HAP-1 (cell line): ENCODE data around the gene GUCY1B1.
"Not testable (repeated sequence)": the region's sequence is repeated elsewhere in the genome, so short reads cannot be mapped to it uniquely, and the experiment has no call there.

ENCODE experiments used
- DNase-seq, 2 experiments: peaks; one replicate each; pipeline ENCODE4 v3.0.0-alpha.2; 2016 to 2020; ENCODE audit warnings: low spot score in 2 of 2
- H3K27me3 ChIP-seq: fragments of 250-450 bp; sonication (Bioruptor Pico); 2 replicates; pipeline ENCODE4 v1.5.1; 2020; ENCODE audit warnings: low read depth, mild to moderate bottlenecking, moderate library complexity
- H3K36me3 ChIP-seq: fragments of 250-450 bp; sonication (Bioruptor Pico); replicated peaks from 2 replicates; pipeline ENCODE4 v1.5.1; 2020; ENCODE audit warnings: mild to moderate bottlenecking
- H3K4me1 ChIP-seq: fragments of 250-450 bp; sonication (Bioruptor Pico); 2 replicates; pipeline ENCODE4 v1.5.1; 2020; ENCODE audit warnings: mild to moderate bottlenecking
- H3K4me3 ChIP-seq: fragments of 250-450 bp; sonication (Bioruptor Pico); 2 replicates; pipeline ENCODE4 v1.5.1; 2020; ENCODE audit warnings: mild to moderate bottlenecking, moderate library complexity
- H3K9me3 ChIP-seq: fragments of 250-450 bp; sonication (Bioruptor Pico); 2 replicates; pipeline ENCODE4 v1.5.1; 2020; ENCODE audit warnings: mild to moderate bottlenecking, moderate library complexity
- in situ Hi-C: fragments of 300-500 bp; cut with MboI; formaldehyde crosslinking; loops from 3 replicates; pipeline ENCODE4 v1.14.3; 2020; ENCODE audit warnings: low sequenced_read_pairs, inconsistent platforms, mixed read lengths

Gene GUCY1B1

DNA sequence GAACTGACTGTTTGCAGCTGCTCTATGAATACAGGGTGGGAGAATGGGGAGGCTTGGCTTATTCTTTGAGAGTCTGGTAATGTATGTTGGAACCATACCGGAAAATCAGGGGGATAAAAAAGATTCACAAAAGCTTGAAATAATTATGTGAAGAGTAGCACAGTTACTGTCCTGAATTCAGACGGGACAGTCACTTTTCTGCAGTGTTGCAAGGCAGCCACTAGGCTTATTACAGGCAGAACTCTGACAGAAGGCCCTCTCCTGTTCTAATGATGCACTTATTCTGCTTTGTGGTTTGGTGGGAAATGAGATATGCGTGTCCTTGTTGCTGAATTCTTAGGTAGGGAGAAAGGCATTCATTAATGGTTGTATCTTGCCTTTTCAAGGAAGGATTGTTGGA lies 37.2 kb downstream of the GUCY1B1 start:
- H3K4me3 ChIP-seq = no peak overlapping the region
- peak; percentile 23 to 38 for DNase-seq
- in situ Hi-C loops = loop anchor here (25.0 kb wide), 1 partner anchor 384 kb away; no protein-coding TSS in a partner anchor
- H3K9me3 ChIP-seq = no peaks in the 10 kb centered on the region
- H3K27me3 ChIP-seq = no peaks in the 10 kb centered on the region
- H3K36me3 ChIP-seq = no peaks in the 10 kb centered on the region
- H3K4me1 ChIP-seq = no peaks in the 10 kb centered on the region; the same call in 1 of the 2 replicates

- not testable (repeated sequence) for H3K4me3 ChIP-seq, H3K9me3 ChIP-seq, H3K27me3 ChIP-seq, H3K4me1 ChIP-seq, H3K36me3 ChIP-seq, DNase-seq
- in situ Hi-C loops = loop anchor here (25.0 kb wide), 1 partner anchor 385 kb away; no protein-coding TSS in a partner anchor
Observed at GRCh38 chr4:155797581-155797980, 38.8 kb downstream of the GUCY1B1 start.

DNA sequence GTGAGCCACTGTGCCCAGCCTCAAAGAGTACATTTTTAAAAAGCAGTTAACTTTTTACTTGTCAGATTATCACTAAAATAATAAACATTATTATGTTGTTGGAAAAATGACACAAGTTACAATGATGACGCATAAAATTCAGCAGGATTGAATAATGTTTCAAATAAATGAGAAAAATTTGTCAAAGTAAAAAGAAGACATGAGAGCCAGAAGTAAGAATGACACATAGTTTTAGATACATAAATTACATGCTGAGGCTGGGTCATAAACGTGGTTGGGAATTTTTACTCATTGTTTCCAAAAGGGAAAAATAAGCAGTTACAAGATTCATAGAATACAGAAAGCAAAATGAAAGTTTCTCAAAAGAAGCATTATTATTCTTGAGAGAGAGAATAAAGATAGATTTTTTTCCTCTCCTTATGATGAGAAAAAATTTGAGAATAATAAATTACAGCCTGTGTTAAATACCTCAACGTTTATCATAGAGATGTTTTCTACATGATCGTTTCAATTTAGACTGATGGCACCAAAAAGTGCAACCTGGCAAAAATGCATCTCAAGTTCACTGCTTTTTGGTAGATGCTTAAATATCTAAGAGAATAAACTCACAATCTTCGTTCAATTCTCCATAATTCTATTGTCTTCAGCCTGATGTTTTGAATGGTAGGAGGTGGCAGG lies 40.4 kb downstream of the GUCY1B1 start:
- in situ Hi-C loops = loop anchor here (25.0 kb wide), 1 partner anchor 387 kb away; no protein-coding TSS in a partner anchor
- no peaks in the 10 kb centered on the region; the same call in 1 of the 2 replicates for H3K4me1 ChIP-seq
- no peak for DNase-seq
- no peaks in the 10 kb centered on the region for H3K36me3 ChIP-seq
- no peaks in the 10 kb centered on the region for H3K9me3 ChIP-seq
- H3K4me3 ChIP-seq = no peak overlapping the region
- H3K27me3 ChIP-seq = no peaks in the 10 kb centered on the region

GRCh38 chr4:155799794-155800123 lies 40.9 kb downstream of the GUCY1B1 start:
- Histone ChIP-seq H3K36me3 (no peaks in the 10 kb centered on the region), H3K9me3 (no peaks in the 10 kb centered on the region), H3K4me3 (no peak overlapping the region), H3K4me1 (no peaks in the 10 kb centered on the region; the same call in 1 of the 2 replicates), H3K27me3 (no peaks in the 10 kb centered on the region)
- DNase-seq = no peak
- in situ Hi-C loops = loop anchor here (25.0 kb wide), 1 partner anchor 387 kb away; no protein-coding TSS in a partner anchor

- no peak for DNase-seq
- Histone ChIP-seq H3K4me3 (no peak overlapping the region), H3K27me3 (no peaks in the 10 kb centered on the region), H3K4me1 (no peaks in the 10 kb centered on the region), H3K36me3 (no peaks in the 10 kb centered on the region), H3K9me3 (no peaks in the 10 kb centered on the region)
- in situ Hi-C loops = no loop called here
Observed at GRCh38 chr4:155800685-155801343, 42.0 kb downstream of the GUCY1B1 start.

DNA sequence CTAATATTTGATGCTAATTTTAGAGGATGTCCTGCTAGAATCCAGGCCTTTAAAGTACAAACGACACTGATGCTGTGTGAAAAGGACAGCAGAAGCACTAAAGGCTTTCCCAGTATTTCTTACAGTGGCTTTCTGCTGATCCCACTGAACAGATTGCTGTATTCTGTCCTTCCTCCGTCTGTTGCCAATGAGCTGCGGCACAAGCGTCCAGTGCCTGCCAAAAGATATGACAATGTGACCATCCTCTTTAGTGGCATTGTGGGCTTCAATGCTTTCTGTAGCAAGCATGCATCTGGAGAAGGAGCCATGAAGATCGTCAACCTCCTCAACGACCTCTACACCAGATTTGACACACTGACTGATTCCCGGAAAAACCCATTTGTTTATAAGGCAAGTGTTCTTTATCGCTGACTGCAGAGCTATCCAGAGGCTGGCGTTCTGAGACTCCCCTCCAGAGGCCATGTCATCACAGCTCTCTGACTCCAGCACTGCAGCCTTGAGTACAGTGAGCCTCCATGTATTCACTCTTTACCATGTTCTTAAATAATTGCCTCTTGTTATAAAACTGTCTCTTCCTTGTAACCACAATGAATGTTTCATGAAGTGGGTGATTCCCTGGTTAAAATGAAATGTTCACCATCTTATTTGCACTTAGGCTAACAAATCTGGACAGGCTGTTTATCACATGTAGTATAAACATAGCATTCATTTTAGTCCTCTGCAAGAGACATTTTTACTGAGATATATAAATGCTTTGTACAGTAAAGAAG lies 43.6 kb downstream of the GUCY1B1 start:
- H3K27me3 ChIP-seq = no peaks in the 10 kb centered on the region
- H3K36me3 ChIP-seq = no peaks in the 10 kb centered on the region
- H3K9me3 ChIP-seq = no peaks in the 10 kb centered on the region
- no peak for DNase-seq
- no peak overlapping the region for H3K4me3 ChIP-seq
- in situ Hi-C loops = no loop called here
- no peaks in the 10 kb centered on the region for H3K4me1 ChIP-seq

GRCh38 chr4:155805016-155805415 lies 46.2 kb downstream of the GUCY1B1 start:
- in situ Hi-C loops = no loop called here
- no peaks in the 10 kb centered on the region for H3K9me3 ChIP-seq
- DNase-seq = no peak
- H3K4me3 ChIP-seq = no peak overlapping the region
- H3K36me3 ChIP-seq = no peaks in the 10 kb centered on the region
- H3K4me1 ChIP-seq = no peaks in the 10 kb centered on the region
- no peaks in the 10 kb centered on the region for H3K27me3 ChIP-seq

DNA sequence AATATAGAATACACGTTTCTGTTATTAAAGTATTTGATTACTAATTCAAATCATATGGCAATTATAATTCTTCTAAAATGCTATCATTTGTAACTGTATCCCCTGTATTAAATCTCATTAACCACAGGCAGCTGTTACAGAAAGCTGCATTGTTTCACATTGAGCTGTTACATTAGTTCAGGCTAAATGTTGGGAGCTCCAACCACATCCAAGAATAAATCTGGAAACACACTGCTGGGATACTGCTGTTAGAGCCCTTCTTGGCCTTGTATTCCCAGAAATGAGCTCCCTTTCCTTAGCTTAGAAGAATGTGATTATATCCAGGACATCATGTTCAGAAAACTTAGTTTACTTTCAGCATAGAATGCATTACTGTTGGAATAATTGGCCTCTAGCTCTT lies 48.2 kb downstream of the GUCY1B1 start:
- H3K27me3 ChIP-seq = no peaks in the 10 kb centered on the region
- no peaks in the 10 kb centered on the region for H3K4me1 ChIP-seq
- no peaks in the 10 kb centered on the region for H3K9me3 ChIP-seq
- no peak overlapping the region for H3K4me3 ChIP-seq
- no peak for DNase-seq
- in situ Hi-C loops = no loop called here
- H3K36me3 ChIP-seq = no peaks in the 10 kb centered on the region

GRCh38 chr4:155809835-155810234 lies 51.0 kb downstream of the GUCY1B1 start:
- DNase-seq = peak; percentile 47 to 87
- in situ Hi-C loops = loop anchor here (5.0 kb wide), 1 partner anchor 142 kb away; the partner anchor contains the start of gene CTSO

DNA sequence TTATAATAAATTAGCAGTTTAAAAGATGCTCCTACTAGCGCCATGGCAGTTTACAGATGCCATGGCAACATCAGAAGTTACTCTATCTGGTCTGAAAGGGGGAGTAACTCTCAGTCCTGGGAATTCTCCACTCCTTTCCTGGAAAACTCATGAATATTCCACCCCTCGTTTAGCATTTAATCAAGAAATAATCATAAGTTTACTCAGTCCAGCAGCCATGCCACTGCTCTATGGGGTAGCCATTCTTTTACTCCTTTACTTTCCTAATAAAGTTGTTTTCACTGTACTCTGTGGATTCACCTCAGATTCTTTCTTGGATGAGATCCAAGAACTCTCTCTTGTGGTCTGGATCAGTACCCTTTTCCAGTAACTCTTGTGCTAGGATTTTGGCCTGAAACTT lies 52.3 kb downstream of the GUCY1B1 start:
- no peaks in the 10 kb centered on the region for H3K36me3 ChIP-seq
- no peak for DNase-seq
- no peak overlapping the region for H3K4me3 ChIP-seq
- H3K4me1 ChIP-seq = no peaks in the 10 kb centered on the region
- H3K27me3 ChIP-seq = no peaks in the 10 kb centered on the region
- in situ Hi-C loops = loop anchor here (5.0 kb wide), 1 partner anchor 141 kb away; the partner anchor contains the start of gene CTSO
- no peaks in the 10 kb centered on the region for H3K9me3 ChIP-seq

More at GRCh38 chr4:155809835-155810234, 51.0 kb downstream of the GUCY1B1 start:
- no peaks in the 10 kb centered on the region for H3K9me3 ChIP-seq
- H3K4me1 ChIP-seq = no peaks in the 10 kb centered on the region
- H3K36me3 ChIP-seq = no peaks in the 10 kb centered on the region
- no peaks in the 10 kb centered on the region for H3K27me3 ChIP-seq
- H3K4me3 ChIP-seq = no peak overlapping the region

DNA sequence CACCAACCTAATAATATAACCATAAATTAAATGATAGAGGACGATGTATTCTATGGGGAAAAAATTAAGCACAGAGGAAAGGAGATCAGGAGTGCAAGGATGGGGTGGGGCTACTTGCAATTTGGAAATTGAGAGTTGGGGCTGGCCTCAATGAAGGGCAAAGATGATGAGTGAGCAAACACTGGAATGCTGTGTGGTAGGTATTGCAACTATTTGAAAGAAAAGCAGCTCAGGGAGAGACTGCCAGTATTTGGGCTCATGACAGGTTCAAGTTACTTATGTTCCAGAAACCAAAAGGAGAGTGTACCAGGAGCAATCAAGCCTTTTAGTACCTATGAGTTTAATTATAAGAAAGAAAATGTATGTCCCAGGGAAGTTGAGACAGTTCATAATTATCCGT lies 59.8 kb downstream of the GUCY1B1 start:
- DNase-seq = no peak
- no peaks in the 10 kb centered on the region for H3K36me3 ChIP-seq
- no peaks in the 10 kb centered on the region for H3K27me3 ChIP-seq
- H3K4me3 ChIP-seq = no peak overlapping the region
- no peaks in the 10 kb centered on the region for H3K9me3 ChIP-seq
- peaks cover 12% of the 10 kb centered on the region for H3K4me1 ChIP-seq
- in situ Hi-C loops = no loop called here

DNA sequence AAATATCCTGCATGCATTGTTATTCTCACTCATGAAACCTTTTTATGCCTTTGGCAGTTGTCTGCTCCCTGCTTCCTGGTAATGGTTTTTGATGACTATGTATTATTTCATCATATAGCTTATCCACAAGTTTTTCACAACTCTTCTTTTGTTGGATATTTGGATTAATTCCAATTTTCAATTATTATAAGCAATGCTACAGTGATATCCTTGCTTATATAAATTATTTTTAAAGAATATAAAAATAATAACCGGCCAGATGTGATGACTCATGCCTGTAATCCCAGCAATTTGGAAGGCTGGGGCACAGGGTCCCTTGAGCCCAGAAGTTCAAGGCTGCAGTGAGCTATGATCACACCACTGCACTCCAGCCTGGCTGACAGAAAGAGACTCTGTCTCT lies 60.2 kb downstream of the GUCY1B1 start:
- no peaks in the 10 kb centered on the region for H3K9me3 ChIP-seq
- H3K4me3 ChIP-seq = no peak overlapping the region
- H3K36me3 ChIP-seq = no peaks in the 10 kb centered on the region
- no peak for DNase-seq
- H3K4me1 ChIP-seq = peaks cover 12% of the 10 kb centered on the region
- in situ Hi-C loops = no loop called here
- no peaks in the 10 kb centered on the region for H3K27me3 ChIP-seq

- no peaks in the 10 kb centered on the region for H3K27me3 ChIP-seq
- H3K4me1 ChIP-seq = peaks cover 12% of the 10 kb centered on the region
- no peaks in the 10 kb centered on the region for H3K9me3 ChIP-seq
- DNase-seq = peak; percentile 27 to 82
- H3K36me3 ChIP-seq = no peaks in the 10 kb centered on the region
- in situ Hi-C loops = no loop called here
- H3K4me3 ChIP-seq = no peak overlapping the region
Observed at GRCh38 chr4:155820887-155821518, 62.2 kb downstream of the GUCY1B1 start.
